Stimulated activated CD8-positive, alpha-beta memory T cell treated with anti-CD3 and anti-CD28 coated beads, Interleukin-7, amount 100 ng/mL, for 4 hours (primary cell): ENCODE data around the gene ABCC8.

Source experiments
- DNase-seq, 2 donors: peaks; one replicate each; pipeline ENCODE4 v3.0.0-alpha.2; 2020; ENCODE audit warnings: low read depth in 2 of 2

Gene ABCC8

GRCh38 chr11:17505146-17505545 lies 28.5 kb upstream of the ABCC8 start:
- DNase-seq, result no peak

GRCh38 chr11:17504330-17505107 lies 27.9 kb upstream of the ABCC8 start:
- peak; percentile 47 to 54 for DNase-seq

DNA sequence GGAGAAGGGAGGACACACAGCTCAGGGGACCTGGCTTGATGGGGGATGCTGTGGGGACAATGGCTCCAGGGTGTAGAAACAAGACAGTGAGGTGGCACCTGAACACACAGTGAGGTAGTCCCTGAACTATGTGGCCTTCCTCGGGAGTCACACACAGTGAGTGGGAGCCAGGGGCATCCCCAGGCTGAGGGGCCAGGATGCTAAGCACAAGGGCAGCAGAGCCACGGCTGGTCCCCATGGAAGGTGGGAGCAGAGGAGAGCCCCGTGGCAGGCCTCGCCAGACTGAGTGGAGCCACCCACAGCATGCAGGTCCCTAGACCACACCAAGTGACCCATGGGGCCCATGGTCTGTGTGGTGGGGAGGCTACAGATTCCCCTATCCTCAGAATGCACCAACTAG lies 26.0 kb upstream of the ABCC8 start:
- no peak for DNase-seq

DNA sequence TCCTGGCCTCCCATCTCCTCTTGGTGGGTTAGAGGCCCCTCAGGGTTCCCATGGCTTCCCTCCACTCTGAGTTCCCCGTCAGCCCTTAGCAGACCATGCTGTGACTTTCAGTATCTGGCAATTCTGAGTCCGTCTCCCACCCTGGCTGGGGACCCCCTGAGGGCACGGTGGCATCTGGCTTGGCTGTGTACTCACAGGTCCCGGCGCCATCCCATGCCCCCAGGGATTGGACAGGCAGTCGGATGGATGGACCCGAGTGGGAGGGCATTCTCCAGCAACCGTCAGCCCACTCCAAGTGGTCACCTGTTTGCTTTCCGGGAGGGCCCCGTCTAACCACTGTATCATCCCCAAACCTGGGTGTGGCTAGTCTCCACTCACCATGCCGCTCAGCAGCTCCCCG lies 24.0 kb upstream of the ABCC8 start:
- no peak for DNase-seq

DNA sequence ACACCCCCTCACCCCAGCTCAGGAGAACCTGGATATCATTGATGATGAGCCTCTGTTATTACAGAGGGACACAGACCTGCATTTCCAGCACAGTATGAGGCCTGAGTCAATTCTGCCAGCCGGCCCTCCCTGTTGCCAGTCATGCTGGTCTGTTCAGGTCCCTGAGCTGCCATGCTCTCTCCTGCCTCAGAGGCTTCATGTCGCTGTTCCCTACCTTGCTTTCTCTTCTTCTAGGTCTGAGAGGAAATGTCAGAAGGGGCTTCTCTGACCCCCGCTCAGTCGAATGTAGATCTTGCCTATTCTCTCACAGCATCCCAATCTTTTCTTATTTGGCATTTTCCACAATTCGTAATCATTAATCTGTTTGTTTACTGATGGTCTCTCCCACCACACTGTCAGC lies 21.8 kb upstream of the ABCC8 start:
- no peak for DNase-seq

GRCh38 chr11:17498058-17498457 lies 21.4 kb upstream of the ABCC8 start:
- no peak for DNase-seq

GRCh38 chr11:17496406-17496805 lies 19.8 kb upstream of the ABCC8 start:
- DNase-seq, result no peak

- no peak for DNase-seq
Measured at GRCh38 chr11:17494019-17494418, 17.4 kb upstream of the ABCC8 start.

DNA sequence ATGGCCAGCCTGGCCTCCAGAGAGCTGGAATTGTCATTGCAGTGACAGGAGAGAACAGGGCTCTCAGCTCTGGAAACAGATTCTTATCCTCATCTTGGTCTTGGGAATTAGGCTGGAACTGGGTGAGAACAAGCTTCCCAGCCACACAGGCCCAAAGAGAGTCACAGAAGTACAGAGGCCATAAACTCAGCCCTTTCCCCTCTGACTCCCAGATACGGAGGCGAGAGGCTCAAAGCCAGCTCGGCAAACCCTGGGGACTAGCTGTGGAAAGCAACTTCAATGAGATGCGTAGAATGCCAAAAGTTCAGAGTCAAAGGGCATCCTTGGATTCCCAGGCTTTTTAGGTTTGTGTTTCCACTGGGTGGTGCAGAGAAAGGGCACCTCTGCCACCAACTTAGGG lies 14.3 kb upstream of the ABCC8 start:
- no peak for DNase-seq

DNA sequence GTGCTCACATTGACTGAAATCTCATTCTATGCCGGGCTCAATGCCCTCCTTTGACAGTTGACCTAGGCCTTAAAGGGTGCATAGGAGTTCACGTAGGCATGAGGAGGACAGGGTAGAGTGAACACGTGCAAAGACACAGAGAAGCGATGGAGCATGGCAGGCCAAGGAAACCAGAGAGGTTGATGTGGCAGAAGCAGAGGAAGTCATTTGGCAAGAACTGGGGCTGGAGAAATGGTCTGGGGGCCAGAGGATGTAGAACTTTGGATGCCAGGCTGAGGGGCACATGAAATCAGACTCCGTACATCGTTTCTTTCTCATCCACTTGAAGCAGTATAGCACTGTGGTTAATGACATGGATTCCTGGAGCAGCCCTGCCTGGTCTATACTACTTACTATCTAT lies 13.6 kb upstream of the ABCC8 start:
- no peak for DNase-seq

GRCh38 chr11:17489751-17490150 lies 13.1 kb upstream of the ABCC8 start:
- no peak for DNase-seq

- no peak for DNase-seq
Measured at GRCh38 chr11:17488563-17488962, 11.9 kb upstream of the ABCC8 start.

GRCh38 chr11:17486646-17487045 lies 10.0 kb upstream of the ABCC8 start:
- no peak for DNase-seq

DNA sequence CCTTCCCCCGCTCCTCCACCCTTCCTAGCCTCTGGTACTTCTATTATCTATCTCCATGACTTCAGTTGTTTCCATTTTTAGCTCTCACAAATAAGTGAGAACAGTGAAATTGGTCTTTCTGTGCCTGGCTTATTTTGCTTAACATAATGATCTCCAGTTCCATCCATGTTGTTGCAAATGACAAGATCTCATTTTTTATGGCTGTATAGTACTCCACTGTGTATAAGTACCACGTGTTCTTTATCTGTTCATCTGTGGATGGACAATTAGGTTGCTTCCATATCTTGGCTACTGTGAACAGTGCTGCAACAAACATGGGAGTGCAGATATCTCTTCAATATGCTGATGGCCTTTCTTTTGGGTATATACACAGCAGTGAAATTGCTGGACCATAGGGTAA lies 6.9 kb upstream of the ABCC8 start:
- DNase-seq, result no peak

DNA sequence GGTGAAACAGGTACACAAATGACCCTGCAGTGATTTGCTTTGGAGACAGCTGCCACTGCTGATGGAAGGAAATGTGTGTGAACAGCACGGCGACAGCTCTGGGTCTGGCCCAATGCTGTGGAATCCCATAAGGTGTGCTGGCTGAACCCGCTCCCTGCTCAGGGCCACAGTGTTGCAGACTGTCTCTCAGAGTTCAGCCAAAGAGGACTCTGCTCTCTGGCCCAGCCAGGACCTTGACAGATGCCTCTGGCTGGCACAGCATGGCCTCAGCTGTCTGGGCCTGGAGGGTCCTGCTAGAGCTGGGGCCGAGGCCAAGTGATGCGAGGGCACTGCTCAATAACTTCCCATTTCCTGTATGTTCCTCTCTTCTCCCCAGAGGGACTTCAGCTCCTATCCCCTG lies 5.3 kb upstream of the ABCC8 start:
- DNase-seq, result no peak

DNA sequence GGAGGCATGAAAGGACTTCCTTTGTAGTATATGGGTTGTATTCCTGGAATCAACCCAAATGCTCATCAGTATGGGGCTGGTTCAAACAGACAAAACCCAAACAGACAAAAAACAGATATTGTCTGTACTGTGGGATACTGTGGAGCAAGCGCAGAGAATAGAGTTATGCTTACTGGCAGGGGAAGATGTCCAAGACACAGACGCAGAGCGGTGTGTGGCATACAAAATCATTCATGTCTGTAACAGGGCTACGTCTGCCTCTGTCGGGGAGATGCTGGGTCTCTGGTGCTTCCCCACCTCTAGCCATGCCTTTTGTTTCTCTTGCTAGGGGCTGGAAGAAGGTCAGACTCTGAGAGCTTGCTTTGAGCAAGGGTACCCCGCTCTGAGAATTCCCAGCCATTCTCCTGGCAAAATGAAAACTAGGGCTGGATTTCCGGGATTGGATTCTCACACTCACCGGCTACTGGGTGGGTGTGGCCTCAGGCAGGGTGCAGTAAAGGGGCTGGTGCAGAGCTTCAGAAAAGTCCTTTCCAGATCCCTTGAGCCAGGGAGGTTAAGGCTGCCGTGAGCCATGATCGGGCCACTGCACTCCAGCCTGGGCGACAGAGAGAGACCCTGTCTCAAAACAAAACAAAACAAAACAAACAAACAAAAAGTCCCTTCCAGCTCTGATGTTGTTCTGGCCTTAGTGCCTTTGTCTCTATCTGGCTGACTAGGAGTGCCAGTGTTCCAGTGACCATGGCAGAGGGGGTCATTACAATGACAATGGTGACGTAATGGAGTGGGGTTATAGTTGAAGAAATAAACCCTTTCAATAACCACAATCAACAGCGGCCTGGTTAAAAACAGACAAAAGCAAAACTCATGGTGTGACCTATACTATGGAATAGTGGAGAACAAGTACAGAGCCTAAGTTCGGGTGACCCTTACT lies 2.9 kb upstream of the ABCC8 start:
- DNase-seq, result no peak

DNA sequence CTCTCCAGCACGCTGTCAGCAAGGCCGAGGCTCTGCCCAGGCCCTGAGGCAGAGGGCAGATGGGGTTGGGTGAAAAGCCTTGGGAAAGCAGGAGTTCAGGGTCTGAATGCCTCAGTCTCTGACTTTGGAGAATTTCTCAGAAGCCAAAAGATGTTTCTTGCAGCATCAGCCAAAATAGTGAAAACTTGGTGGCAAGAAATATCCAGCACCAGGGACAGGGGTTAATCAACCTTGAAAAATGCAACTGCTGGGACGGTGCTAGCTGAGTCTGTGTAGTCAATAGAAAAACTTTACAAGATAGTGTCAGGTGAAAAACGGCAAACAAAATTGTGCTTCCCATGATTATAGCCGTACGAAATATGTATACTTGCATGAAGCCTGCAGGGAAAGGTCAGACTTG lies 1.4 kb upstream of the ABCC8 start:
- DNase-seq, result no peak

DNA sequence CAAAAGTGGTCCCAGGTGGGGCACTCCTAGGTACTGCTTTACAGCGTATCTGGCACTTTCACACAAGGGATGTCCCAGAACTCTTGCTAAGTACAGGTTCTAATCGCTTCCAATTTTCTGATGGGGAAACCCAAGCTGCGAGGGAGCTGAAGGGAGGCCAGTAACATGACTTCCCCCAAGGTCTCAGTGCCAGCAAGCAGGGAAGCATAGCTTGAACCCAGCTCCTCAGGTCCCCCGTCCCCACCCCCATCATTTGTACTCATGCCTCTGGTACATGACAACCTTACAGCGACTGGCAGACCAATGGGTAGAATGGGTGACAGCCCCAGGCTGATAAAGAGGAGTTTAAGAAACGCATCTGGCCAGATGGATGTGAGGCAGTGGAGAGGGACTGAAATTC lies 716 bp upstream of the ABCC8 start:
- DNase-seq, result no peak

- DNase-seq, result no peak
Measured at GRCh38 chr11:17477084-17477333, 364 bp upstream of the ABCC8 start.

DNA sequence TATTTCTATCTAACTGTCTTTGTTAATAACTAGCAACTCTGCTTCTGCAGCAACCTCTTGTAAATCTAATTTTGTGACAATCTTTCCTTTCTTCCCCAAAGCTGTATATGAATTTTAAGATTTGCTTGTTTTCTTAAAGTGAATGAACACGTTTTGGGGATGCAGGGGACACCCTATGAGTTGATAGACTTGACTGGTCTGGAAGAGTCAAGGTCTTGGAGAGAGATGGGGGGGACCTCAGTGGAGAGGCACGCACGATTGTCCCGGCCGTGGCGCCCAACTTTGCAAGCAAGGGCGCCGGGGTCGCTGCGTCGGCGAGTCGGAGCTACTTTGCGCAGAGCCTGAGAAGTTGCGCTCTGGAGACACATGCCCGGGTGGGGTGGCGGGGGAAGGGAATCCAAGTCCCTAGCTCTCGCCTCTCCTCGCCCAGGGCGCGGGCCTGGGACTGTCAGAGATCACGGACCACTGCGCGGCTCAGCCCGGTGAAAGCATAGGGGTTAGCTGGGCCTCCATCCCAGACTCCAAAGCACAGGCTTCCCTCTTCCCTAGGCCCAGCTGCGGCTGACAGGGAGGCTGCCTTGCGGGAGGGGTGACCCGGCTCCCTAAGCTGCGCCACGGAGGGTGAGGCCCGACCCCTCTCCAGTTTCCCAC lies 854 bp downstream of the ABCC8 start:
- no peak for DNase-seq

DNA sequence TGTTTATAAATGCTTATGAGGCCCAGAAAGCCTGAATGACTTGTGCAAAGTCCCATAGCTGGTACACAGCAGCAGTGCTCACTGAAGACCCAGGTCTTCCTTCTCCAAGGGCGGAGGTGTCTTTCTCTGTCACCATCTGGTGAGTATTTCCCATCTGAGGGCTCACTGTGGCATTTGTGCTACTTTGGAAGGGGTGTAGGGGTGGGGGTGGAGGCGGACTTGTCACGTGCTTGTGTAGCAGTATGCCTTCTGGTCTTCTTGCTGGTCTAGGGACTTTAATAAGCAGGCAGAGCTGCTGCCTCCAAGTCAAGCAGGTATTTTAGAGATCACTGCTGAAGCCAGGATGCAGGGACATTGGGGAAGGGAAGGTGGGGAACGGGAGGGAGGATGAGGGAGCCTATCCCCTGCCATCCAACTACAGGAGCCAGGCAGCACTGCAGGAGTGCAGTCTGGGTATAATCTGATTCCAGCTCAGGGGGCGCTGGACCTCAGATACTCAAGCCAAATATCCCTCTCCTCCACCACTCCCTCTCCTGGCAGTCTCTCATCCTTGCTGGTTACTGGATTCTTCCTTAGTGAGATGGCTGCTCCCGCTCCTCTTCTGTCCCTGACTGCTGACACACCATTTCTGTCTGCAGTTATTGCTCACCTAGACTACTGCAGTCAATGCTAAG lies 3.4 kb downstream of the ABCC8 start:
- DNase-seq, result no peak

- no peak for DNase-seq
Measured at GRCh38 chr11:17472467-17472866, 4.2 kb downstream of the ABCC8 start.
